Astrocyte of the hippocampus (primary cell): ENCODE measurements around the gene TPRG1.

Experiments
- DNase-seq: peaks from one replicate; pipeline ENCODE4 v3.0.0; 2011; ENCODE audit warnings: low read depth, low spot score

The TPRG1 gene

DNA sequence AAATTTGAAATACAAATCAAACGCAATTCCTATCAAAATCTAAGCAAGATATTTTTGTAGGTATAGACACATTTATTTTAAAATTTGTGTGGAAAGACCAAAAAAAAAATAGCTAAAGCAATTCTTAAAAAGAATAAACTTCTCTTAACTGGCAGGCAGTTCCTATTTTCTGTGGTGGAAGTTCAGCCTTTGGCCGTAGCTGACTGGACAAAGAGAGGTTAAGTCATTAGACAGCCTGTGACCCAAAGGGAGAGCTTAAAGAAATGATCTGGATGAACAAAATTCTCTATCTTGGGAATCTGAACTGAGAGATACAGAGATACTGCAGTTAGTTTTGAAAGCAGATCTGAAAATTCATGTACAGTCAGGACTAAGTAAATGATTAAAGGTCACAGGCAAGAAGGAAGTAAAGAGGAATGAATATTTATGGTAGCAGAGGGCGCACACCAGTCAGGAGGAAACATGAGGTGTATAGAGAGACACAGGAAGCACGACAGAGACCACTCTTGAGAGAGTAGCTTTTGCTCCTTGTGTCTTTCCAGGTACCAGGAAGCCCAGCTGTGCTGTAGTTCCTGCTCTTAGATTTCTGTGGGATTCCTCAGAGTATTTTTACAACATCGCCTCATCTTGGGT, 57.5 kb downstream of the TPRG1 start:
- no peak for DNase-seq

DNA sequence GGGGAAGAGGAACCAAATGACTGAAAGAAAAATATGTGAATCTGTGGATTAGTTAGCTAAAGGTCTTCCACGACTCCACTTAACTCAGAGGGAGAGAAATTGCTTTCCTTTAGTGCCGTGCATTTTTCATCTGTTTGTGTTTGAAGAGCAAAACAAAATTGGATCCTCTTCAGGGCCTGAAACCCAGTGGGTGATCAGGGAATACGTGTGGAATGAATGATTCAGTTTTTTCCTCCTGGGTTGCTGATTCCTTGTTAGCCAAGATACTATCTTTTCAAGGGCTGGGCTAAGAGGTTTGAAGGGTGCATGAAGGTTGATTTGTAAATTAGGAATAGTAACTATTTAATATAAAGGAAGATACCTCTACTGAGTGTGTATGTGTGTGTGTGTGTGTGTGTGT, 61.0 kb downstream of the TPRG1 start:
- no peak for DNase-seq

DNA sequence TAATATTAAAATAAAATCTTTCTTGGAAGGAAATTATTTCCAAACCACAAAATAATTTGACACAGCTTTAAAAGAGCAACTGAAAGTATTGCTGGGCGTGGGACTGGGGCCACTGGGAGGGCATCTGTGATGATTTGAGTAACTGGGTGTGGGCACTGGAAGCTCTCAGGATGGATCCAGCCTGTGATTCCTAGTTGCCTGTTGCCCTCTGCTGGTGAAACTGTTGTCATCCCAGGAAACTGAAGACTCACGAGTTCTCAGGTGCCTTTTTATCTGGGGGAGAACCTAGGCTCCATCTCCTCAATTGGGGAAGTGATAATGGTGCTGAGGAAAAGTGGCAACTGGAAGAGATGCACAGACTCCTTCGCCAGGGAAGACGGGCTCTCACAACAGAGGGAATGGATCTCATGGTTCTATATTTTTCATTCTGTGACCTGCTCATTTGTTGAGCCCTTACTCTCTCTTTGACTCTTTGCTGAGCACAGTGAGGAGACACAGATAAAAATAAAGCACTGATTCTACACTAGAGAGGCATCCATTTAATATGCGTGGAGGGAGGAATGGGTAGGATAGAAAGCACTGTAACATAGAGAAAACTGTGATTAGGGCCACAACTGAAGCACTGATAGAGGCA, 61.6 kb downstream of the TPRG1 start:
- DNase-seq: peak; percentile 79

DNA sequence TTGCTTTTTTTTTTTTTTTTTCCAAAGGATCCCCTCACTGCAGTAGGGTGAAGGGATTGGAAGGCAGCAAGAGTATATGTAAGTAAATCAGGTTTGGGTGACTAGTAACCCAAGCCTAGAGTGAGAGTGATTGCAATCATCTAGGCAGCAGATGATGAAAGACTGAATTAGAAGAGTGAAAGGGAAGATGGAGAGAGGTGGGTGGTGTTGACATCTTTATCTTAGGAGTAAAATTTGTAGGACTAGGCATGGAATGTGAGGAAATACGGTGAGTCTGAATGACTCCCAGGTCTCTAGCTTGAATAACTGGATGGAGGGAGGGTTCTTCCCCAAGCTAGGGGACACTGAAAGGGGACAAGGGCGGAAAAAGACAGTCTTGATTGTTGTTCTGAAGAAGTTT, 63.4 kb downstream of the TPRG1 start:
- DNase-seq: no peak

DNA sequence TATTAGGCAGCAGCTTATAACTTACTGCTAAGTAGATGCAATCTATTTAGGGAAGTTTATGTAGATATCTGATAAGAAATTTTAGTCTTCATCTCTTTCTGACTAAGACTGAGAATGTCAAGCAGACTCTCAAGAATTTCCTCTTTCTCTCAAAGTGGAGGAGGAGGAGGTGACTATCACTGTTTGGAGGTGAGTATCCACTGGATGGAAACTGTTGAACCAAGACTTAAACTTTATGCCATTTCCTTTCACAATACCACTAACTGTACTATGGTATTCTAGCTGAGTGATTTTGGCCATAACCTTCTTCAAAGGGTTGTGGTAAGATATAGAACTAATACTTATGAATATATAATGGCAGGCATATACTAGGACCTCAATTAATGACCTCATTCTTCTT, 64.6 kb downstream of the TPRG1 start:
- no peak for DNase-seq

DNA sequence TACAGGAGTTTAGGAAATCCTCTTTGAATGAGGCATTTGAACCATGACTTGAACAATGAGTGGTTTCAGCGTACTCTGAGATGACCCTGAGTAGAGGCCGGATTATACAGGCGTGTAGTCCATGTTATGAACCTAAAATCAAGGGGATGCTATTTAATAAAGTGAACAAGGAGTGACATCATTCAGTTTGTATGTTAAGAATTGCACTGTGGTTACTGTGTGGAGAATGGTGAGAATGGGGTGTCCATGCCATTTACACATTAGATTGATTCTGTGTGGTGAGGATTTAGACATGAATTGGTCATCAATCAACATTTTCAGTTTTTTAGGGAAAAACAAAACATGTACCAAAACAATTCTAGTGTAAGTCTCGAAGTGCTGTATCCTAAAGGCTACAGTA, 65.8 kb downstream of the TPRG1 start:
- peak; percentile 55 for DNase-seq

DNA sequence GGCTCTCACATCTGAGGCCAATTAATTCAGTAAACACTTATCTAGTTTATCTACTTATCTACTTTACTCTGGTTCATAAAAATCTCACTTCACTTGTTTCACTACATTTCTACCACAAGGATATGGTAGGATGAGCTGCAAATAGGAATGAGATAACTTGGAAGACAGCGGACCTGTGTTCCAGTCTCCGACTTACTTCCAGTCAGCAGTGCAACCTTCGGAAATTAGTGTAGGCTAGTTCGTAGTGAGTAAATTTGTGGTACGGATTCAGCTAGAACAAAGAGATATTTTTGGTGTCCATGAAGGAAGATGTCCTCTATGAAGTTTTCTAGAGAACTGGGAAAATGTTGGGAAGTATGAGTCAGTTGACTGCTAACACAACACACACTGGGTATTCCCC, 66.3 kb downstream of the TPRG1 start:
- no peak for DNase-seq

DNA sequence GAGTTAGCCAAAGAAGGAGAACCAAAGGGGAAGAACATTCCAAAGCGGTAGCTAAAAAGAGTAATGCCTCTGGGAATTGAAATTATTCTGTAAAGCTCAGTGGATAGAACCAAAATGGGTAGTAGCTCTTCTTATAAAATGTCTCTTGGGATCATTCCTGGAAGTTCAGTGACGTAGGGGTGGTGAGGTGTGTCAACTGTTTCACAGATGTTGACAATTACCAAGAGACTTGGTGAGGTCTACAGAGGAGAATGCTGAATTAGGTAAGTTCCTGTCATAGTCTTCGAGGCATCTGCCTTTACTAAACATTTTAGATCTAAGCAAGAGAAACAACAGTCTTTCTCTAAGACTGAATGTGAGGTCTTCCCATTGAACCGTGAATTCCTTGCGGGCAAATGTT, 67.8 kb downstream of the TPRG1 start:
- no peak for DNase-seq

DNA sequence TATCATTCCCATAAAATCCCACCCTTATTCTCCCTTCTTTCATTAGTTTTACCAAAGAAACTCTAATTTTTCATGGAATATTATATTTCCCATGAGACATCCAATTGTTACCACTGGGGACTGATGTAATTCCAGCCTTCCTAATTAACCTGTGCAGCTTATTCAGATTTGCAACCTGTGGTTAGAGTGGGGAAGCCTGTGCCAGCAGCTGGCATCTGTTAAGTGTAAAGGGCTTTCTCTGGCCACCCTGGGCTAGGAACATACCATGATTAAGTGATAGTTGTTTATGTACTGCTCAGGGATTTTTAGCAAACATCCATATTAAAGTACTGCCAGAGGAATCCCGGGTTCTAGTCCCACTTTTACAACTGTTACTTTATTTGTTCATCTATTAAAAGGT, 78.2 kb downstream of the TPRG1 start:
- peak; percentile 68 for DNase-seq

DNA sequence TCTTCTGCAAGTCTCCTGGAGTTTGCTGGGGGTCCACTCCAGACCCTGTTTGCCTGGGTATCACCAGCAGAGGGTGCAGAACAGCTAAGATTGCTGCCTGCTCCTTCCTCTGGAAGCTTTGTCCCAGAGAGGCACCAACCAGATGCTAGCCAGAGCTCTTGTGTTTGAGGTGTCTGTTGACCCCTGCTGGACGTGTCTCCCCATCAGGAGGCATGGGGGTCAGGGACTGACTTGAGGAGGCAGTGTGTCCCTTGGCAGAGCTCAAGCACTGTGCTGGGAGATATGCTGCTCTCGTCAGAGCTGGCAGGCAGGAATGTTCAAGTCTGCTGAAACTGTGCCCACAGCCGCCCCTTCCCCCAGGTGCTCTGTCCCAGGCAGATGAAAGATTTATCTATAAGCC, 86.5 kb downstream of the TPRG1 start:
- DNase-seq: no peak

DNA sequence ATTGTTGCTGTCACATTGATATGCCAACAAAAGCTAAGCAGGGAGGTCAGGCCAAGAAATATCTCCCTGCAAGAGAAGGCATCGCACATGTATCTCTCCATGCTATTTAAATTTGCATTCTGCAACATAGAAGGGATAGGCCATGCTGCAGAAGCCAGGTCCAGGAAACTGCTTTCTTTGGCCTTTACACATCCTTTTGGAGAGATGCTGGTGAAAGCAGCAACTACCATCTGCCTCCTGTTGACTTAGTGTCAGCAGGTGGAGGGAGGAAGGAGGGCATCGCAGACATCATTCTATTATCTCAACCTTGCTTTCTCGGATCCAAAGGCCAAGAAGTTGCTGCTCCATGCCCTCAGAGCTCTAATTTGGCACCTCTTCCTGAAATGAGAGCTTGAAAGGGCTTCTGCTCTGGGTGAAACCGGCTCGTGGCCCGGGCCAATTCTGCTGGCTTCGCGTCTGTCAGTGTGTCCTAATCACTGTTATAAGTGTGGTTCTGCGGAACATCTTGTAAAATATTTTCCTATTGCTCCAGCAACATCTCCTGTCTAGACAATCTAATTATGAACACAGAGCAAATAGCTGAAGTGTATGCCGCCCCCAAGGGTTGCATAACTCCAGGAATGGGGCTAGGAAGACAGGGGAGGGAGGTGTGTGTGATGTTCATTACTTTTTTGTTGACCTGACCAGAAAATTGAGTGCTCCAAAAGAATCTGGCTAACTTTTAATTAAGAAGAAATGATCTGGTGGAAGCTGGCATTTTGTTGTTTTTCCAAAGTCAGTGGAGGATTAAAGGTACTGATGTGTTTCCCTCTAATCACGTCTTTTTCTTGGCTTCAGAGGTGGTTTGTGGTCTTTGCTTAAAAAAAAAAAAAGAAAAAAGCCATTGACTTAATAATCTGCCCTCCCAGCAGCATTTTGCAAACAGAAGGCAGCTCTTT, 89.1 kb downstream of the TPRG1 start:
- peak; percentile 78 for DNase-seq

DNA sequence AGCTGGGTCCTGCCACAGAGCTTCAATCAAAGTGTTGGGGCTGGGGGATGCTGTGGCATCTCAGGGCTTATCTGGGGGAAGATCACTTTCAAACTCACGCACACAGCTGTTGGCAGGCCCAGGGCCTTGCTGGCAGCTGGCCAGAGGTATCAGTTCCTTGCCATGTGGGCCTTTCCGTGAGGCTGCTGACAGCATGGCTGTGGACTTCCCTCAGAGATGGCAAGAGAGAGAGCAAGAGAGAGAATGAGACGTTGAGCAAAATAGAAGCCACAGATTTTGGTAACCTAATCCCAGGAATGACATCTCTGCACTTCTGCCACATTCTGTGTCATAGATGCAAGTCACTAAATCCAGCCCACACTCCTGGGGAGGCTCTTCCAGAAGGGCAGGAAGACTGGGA, 91.0 kb downstream of the TPRG1 start:
- DNase-seq: no peak

DNA sequence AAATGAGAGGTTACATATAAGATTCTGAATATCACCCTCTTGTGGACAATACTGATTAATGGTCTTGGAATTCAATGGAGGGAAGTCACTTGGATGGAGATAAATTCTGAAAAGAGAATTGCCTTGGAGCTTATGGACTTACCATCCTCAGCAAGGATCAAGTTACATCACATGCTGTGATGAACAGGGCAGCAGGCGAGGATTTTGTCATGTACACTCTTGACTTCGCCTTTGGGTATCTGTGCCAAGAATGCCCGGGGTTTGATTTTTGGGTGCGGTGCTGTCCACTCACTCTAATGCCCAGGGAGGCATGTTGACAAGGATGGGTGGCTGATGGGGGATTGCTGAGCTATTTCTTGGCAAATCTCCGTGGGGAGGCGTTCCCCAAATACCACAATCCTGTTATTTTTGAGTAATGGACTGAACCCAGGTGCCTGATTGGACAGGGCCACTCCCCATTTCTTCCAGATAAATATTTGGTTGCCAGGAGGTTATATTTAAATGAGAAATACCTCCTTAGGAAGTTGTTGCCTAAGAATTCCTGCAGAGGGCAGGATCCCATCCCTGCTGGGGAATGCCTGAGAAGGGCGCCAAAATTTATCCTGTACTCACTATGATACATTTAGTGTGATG, 96.3 kb downstream of the TPRG1 start:
- peak; percentile 31 for DNase-seq

DNA sequence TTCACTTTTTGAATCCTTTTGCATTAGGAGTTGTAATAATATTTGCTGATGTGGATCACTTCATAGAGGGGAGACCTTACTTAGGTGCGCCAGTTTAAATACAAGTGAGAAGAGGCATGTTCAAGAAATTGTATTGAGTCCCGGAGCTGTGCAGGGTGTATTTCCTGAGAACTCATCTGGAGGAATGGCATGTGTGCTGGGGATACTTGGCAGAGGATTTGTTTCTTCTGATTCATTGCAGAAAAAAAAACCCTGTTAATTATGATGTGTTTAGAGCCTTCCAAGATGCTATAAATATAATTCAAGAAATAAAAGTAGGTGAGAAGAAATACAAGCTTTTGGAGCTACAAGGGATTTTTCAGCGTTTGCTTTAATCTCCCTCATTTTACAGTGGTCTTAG, 97.6 kb downstream of the TPRG1 start:
- peak; percentile 53 for DNase-seq

DNA sequence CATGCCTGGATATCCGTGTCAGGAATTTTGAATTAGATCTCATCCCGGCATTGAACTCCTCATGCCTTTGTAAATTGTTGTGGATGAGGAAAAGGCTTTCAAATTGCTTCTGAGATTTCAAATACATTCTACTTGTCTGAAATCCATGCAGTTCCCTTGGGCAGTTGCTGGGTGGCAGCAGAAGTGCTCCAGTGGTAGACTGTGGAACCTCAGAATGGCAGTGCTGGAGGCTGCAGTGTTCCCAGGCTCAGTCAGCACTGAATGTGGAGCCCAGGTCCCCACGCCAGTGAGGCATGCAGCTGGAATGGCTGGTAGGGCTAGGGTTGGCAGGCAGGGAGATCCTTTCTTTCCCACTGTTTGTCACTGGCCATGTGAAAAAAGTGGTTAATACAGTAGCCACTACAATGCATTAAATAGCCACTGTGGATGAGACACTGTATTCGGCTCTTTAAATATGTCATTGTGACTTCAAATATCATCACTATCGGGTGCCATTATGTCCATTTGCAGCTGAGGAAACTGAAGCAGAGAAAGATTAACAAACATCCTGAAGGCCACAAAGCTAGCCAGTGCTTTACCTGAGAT, 98.6 kb downstream of the TPRG1 start:
- peak; percentile 94 for DNase-seq

DNA sequence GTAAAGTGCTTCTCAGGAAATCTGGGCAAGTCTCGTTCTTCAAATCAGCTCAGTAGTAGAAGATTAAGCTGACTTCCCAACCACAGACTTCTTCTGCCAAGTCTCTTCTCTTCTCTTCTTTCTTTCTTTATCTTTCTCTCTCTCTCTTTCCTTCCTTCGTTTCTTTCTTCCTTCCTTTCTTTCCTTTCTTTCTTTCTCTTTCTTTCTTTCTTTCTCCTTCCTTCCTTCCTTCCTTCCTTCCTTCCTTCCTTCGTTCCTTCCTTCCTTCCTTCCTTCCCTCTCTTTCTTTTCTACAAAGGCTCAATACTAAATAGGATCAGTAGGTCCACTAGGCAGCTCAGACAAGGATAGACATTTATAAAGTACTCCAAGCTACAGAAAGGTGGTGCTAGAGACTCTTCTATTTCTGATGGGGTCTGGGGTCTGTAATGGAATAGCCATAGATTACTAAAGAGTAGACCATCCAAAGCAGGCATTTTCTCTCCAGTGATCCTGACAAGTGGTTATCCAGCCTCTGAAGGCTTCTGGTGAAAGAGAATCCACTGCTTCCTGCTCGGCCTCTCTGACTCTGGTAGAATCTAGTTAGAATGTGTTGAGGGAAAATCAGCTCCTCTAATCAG, 100.8 kb downstream of the TPRG1 start:
- DNase-seq: peak; percentile 48

DNA sequence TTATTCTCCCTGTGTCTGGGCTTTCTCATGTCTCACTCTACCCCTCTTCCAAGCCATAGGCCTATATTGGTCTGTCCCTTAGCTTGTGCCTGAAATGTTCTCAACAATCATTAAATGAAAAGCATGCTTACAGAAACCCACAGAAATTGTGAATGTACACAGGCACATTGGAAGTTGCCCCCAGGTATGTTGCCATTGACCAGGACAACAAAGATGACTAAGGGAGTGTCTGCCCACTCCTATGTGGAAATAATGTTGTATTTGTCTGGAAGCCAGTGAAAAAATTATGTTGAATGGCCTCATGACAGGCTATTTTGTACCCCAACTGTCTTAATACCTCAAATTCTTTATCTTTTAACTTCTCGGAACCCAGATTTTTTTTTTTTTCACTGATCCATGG, 102.0 kb downstream of the TPRG1 start:
- DNase-seq: no peak

DNA sequence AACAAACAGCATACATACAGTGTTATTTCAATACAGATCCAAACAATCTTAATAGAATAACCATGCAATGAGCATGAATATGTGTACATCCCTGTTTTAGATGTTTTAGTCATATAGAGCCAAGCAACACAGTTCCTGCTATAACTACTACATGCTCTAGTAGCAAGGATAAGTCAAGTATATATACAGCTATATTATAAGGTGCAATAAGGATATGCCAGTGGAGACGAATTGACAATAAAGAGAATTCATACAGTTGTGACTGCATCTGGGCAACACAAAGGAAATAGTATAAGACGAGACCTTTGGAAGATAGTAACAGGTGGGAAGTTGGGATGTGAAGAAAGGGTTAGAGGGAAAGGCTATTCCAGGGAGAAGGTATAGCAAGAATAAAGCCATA, 103.4 kb downstream of the TPRG1 start:
- DNase-seq: no peak

DNA sequence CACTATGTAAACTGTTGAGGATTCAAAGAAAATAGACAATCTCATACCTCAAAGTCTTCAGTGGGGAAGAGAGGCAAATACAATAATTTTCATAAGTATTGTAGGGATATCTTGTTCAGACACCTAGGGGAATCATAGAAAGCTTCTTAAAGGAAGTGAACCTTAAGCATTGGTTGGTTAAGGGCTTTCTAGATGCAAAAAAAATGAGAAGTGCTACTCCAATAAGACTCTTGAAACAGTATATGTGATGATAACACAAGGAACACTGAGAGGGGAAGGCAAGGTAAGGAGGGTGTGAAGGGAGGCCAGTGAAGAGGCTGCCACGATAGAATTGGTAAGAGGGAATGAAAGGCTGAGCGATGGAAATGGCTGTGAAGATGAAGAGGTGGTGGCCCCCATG, 104.1 kb downstream of the TPRG1 start:
- no peak for DNase-seq

DNA sequence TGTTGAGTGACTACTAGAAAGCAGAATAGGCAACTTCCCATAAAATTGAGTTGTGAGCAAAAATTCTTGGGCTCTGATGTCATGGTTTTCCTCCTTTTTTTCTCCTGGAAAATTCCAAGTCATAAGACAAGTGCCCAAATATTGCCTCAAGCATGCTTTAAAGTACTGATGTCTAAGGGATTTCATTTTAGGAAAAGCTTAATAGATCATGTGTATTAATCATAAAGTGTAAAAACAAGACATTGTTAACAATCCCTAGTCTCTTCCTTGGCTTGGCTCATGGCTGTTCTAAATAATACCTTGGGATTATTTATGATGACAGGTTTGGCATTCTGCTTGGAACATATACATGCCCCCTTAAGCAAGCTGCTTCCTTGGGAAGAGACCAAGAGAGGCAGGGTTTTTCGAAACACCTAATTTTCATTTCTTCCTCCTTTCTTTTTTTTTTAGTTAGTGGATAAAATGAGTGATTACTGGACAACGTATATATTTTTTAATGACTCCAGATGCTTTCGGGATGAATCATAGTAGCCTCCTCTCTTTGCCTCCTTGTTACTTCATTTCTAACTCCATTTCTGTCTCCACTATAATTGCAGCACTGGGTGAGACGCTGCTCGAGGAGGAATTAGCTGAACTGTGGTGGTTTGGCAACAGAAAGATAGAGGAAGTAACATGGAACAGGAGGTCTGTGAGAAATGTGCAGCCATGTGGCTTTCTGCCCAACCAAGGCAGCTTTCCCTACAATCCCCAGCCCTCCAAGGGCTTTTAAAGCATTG, 104.9 kb downstream of the TPRG1 start:
- DNase-seq: peak; percentile 88

DNA sequence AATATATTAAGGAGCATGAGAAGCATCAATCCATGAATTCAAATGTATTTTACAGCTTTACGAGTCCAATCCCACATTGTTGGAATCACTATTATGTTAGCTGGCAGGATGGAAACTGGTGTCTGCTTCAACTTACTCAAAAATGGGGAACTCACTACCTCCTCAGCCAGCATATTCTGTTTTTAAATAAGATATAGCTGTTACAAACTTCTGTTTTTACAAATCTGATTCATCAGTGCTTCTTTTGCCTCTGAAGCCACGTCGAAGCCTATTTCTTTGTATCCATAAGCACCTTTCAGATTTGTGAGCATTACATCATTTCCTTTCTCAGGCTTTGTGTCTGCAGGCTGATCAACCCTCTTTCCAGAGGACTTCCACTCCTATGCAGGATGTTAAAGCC, 105.9 kb downstream of the TPRG1 start:
- no peak for DNase-seq
